ENCODE results near the gene TSKS.
"Not testable (repeated sequence)": the region's sequence is repeated elsewhere in the genome, so short reads cannot be mapped to it uniquely, and the experiment has no call there.

Gene TSKS

GRCh38 chr19:49739933-49740332, 23.2 kb downstream of the TSKS start:
- ATAC-seq (ENCODE audit: low read depth): no peak
- no peaks in the 10 kb centered on the region for H3K27me3 Mint-ChIP-seq
- no peak for DNase-seq (ENCODE audit: low spot score in 2 of 2)

GRCh38 chr19:49739098-49739497, 24.0 kb downstream of the TSKS start:
- Mint-ChIP-seq H3K27me3 (no peaks in the 10 kb centered on the region), H3K27ac (no peak overlapping the region), H3K9me3 (no peaks in the 10 kb centered on the region), H3K4me3 (no peak overlapping the region), H3K36me3 (no peaks in the 10 kb centered on the region), H3K4me1 (no peaks in the 10 kb centered on the region)
- ATAC-seq (ENCODE audit: low read depth): no peak
- DNase-seq (ENCODE audit: low spot score in 2 of 2): no peak

More at GRCh38 chr19:49739933-49740332, 23.2 kb downstream of the TSKS start:
- Mint-ChIP-seq H3K4me3 (no peak overlapping the region), H3K36me3 (no peaks in the 10 kb centered on the region), H3K4me1 (no peaks in the 10 kb centered on the region), H3K9me3 (no peaks in the 10 kb centered on the region), H3K27ac (no peak overlapping the region)

DNA sequence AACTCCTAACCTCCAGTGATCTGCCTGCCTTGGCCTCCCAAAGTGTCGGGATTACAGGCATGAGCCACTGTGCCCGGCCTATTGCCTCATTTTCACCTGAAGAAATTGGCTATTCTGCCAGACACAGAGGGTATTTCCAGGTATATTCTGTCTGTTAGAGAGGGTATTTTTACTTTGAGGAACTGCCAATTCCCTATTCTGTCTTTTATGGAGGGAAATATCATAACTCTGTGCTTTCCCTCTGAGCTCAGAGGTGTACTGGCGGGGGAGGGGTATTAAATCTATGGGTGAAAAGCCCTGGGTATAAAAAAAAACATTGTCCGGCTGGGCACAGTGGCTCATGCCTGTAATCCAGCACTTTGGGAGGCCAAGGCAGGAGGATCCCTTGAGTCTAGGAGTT, 24.8 kb downstream of the TSKS start:
- no peak for DNase-seq (ENCODE audit: low spot score in 2 of 2)
- H3K4me1 Mint-ChIP-seq: no peaks in the 10 kb centered on the region
- H3K27ac Mint-ChIP-seq: no peak overlapping the region
- no peaks in the 10 kb centered on the region for H3K27me3 Mint-ChIP-seq
- ATAC-seq (ENCODE audit: low read depth): peak; percentile 74
- no peaks in the 10 kb centered on the region for H3K36me3 Mint-ChIP-seq
- no peak overlapping the region for H3K4me3 Mint-ChIP-seq
- H3K9me3 Mint-ChIP-seq: no peaks in the 10 kb centered on the region

- ATAC-seq (ENCODE audit: low read depth): peak; percentile 26
- H3K9me3 Mint-ChIP-seq: no peaks in the 10 kb centered on the region
- H3K4me1 Mint-ChIP-seq: no peaks in the 10 kb centered on the region
- H3K4me3 Mint-ChIP-seq: no peak overlapping the region
- H3K27me3 Mint-ChIP-seq: peaks cover 3% of the 10 kb centered on the region
- H3K36me3 Mint-ChIP-seq: no peaks in the 10 kb centered on the region
- H3K27ac Mint-ChIP-seq: no peak overlapping the region
- DNase-seq (ENCODE audit: low spot score in 2 of 2): no peak
These were observed 32.9 kb downstream of the TSKS start for GRCh38 chr19:49730166-49730565.

DNA sequence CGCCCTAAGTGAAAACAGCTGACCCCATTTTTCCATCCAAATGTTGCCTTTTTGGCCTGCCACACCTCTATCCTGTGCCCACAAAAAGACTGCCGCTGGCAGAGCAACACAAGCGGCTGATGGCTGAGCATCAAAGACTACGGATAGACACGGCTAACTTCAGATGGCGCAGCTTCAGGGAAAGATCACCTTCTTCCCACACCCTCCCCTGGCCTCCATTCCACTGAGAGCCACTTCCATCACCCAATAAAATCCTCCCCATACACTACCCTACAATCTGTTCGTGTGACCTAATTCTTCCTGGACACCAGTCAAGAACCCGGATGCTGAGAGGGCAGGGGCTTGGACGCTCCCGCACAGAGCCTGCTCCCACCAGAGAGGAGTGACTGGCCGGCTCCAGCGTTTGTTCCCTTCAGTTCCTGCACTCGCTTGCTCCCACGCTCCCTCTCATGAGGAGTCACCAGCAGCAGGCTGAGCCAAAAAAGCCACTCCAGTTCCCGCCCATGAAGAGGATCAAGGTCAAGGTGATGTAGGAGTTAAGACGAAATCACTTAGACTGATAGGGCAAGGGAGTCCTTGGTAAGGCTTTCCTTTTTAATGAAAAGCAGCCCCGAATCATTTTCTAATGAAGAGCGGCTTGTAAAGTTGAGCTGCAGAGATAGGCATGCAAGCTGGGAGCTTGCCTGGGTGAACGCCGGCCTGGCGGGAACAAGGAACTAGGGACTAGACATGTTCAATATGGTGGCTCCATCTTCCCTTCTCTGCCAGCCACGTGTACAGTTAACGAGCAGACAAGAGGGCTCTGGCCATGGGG, 35.7 kb downstream of the TSKS start:
- H3K9me3 Mint-ChIP-seq: no peaks in the 10 kb centered on the region
- no peak overlapping the region for H3K27ac Mint-ChIP-seq
- no peak overlapping the region for H3K4me3 Mint-ChIP-seq
- no peaks in the 10 kb centered on the region for H3K36me3 Mint-ChIP-seq
- no peaks in the 10 kb centered on the region for H3K4me1 Mint-ChIP-seq
- no peak for DNase-seq (ENCODE audit: low spot score in 2 of 2)
- no peak for ATAC-seq (ENCODE audit: low read depth)
- peaks cover 3% of the 10 kb centered on the region for H3K27me3 Mint-ChIP-seq

GRCh38 chr19:49719420-49719819, 43.7 kb downstream of the TSKS start:
- not testable (repeated sequence) for H3K27ac Mint-ChIP-seq, H3K27me3 Mint-ChIP-seq, H3K4me1 Mint-ChIP-seq

DNA sequence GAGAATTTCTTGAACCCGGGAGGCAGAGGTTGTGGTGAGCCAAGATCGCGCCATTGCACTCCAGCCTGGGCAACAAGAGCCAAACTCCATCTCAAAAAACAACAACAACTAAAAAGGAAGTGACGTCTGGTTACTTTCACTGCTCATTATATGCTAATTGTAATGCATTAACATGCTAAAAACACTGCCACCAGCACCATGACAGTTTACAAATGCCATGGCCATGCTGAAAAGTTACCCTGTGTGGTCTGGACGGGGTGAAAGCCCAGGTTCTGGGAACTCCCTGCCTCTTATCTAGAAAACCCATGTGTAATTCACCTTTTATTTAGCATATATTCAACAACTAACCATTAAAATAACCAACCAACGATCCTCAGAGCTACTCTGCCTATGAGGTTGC, 44.1 kb downstream of the TSKS start:
- Mint-ChIP-seq H3K27ac (no peak overlapping the region), H3K36me3 (no peaks in the 10 kb centered on the region), H3K27me3 (no peaks in the 10 kb centered on the region), H3K9me3 (no peaks in the 10 kb centered on the region), H3K4me3 (no peak overlapping the region), H3K4me1 (peaks cover 2% of the 10 kb centered on the region)
- DNase-seq (ENCODE audit: low spot score in 2 of 2) (no peak), ATAC-seq (ENCODE audit: low read depth) (peak; percentile 51)

More at GRCh38 chr19:49719420-49719819, 43.7 kb downstream of the TSKS start:
- not testable (repeated sequence) for H3K4me3 Mint-ChIP-seq; H3K36me3 Mint-ChIP-seq; DNase-seq (ENCODE audit: low spot score in 2 of 2); H3K9me3 Mint-ChIP-seq; ATAC-seq (ENCODE audit: low read depth)

DNA sequence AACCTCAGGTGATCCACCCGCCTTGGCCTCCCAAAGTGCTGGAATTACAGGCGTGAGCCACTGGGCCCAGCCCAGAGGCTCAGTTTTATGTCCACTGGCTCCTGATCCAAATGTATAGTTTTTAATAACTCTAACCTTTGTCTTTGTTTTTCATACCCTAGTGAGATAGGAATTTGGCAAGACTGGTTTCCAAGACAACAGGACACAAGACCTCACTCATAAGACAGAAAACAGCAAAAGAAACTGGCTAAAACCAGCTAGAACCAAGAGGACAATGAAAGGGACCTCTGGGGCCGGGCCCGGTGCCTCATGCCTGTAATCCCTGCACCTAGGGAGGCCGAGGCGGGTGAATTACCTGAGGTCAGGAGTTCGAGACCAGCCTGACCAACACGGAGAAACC, 44.6 kb downstream of the TSKS start:
- H3K4me1 Mint-ChIP-seq: peaks cover 2% of the 10 kb centered on the region
- no peak overlapping the region for H3K4me3 Mint-ChIP-seq
- DNase-seq (ENCODE audit: low spot score in 2 of 2) (no peak), ATAC-seq (ENCODE audit: low read depth) (no peak)
- no peaks in the 10 kb centered on the region for H3K9me3 Mint-ChIP-seq
- no peaks in the 10 kb centered on the region for H3K36me3 Mint-ChIP-seq
- no peak overlapping the region for H3K27ac Mint-ChIP-seq
- no peaks in the 10 kb centered on the region for H3K27me3 Mint-ChIP-seq

DNA sequence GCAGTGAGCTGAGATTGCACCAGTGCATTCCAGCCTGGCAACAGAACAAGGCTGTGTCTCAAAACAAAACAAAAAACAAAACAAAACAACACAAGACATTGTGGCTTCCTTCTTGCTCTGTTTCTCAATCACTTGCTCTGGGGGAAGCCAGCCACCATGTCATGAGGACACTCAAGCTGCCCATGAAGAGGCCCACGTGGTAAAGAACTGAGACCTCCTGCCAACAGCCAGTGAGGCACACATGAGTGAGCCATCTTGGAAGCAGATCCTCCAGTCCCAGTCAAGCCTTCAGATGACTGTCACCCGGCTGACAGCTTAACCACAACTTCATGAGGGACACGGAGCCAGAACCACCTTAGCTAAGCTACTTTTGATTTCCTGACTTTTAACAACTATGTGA, 47.0 kb downstream of the TSKS start:
- DNase-seq (ENCODE audit: low spot score in 2 of 2): no peak
- peaks cover 6% of the 10 kb centered on the region for H3K27me3 Mint-ChIP-seq
- no peak for ATAC-seq (ENCODE audit: low read depth)
- no peak overlapping the region for H3K27ac Mint-ChIP-seq
- no peak overlapping the region for H3K4me3 Mint-ChIP-seq
- peaks cover 5% of the 10 kb centered on the region for H3K4me1 Mint-ChIP-seq
- H3K36me3 Mint-ChIP-seq: no peaks in the 10 kb centered on the region
- no peaks in the 10 kb centered on the region for H3K9me3 Mint-ChIP-seq

DNA sequence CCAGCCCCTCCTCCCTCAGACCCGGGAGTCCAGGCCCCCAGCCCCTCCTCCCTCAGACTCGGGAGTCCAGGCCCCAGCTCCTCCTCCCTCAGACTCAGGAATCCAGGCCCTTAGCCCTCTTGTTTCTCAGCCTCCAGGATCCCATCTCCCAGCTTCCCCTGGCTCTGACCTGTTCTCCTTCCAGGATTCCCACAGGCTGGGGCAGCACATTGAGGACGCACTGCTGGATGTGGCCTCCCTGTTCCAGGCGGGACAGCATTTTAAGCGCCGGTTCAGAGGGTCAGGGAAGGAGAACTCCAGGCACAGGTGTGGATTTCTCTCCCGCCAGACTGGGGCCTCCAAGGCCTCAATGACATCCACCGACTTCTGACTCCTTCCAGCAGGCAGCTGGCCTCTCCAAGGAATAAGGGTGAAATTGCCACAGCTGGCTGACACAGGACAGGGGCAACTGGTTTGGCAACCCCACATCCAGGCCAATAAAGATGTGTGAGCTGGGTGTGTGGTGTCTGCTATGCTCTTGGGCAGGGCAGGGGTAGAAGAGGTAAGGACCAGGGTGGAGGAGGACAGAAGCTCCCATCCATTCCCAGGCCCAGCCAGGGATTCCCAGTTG, 49.8 kb downstream of the TSKS start:
- peaks cover 17% of the 10 kb centered on the region for H3K27me3 Mint-ChIP-seq
- H3K36me3 Mint-ChIP-seq: peaks cover 4% of the 10 kb centered on the region
- H3K4me3 Mint-ChIP-seq: no peak overlapping the region
- H3K4me1 Mint-ChIP-seq: peaks cover 5% of the 10 kb centered on the region
- ATAC-seq (ENCODE audit: low read depth) (no peak), DNase-seq (ENCODE audit: low spot score in 2 of 2) (no peak)
- H3K9me3 Mint-ChIP-seq: no peaks in the 10 kb centered on the region
- H3K27ac Mint-ChIP-seq: no peak overlapping the region

GRCh38 chr19:49712397-49712859, 50.7 kb downstream of the TSKS start:
- Mint-ChIP-seq H3K27me3 (peaks cover 17% of the 10 kb centered on the region), H3K4me1 (peaks cover 3% of the 10 kb centered on the region), H3K9me3 (no peaks in the 10 kb centered on the region), H3K27ac (no peak overlapping the region), H3K4me3 (no peak overlapping the region), H3K36me3 (peaks cover 4% of the 10 kb centered on the region)
- ATAC-seq (ENCODE audit: low read depth) (no peak), DNase-seq (ENCODE audit: low spot score in 2 of 2) (no peak)

GRCh38 chr19:49710372-49710951, 52.6 kb downstream of the TSKS start:
- ATAC-seq (ENCODE audit: low read depth): no peak
- peaks cover 3% of the 10 kb centered on the region for H3K4me1 Mint-ChIP-seq

DNA sequence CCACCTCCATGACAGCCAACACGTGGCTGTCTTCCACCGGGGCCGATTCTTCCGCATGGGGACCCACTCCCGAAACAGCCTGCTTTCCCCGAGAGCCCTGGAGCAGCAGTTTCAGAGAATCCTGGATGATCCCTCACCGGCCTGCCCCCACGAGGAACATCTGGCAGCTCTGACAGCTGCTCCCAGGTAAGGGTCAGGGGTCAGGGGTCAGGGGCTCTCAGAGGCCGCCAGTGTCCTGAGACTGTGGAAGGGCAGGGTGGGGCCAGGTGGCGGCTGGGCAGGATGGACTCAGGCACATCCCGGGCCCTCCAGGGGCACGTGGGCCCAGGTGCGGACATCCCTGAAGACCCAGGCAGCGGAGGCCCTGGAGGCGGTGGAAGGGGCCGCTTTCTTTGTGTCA, 57.2 kb downstream of the TSKS start:
- DNase-seq (ENCODE audit: low spot score in 2 of 2): no peak
- peaks cover 21% of the 10 kb centered on the region for H3K27me3 Mint-ChIP-seq
- H3K36me3 Mint-ChIP-seq: peaks cover 4% of the 10 kb centered on the region
- no peak overlapping the region for H3K27ac Mint-ChIP-seq
- H3K4me1 Mint-ChIP-seq: peaks cover 7% of the 10 kb centered on the region
- ATAC-seq (ENCODE audit: low read depth): no peak
- H3K4me3 Mint-ChIP-seq: no peak overlapping the region
- no peaks in the 10 kb centered on the region for H3K9me3 Mint-ChIP-seq

More at GRCh38 chr19:49710372-49710951, 52.6 kb downstream of the TSKS start:
- H3K27me3 Mint-ChIP-seq: peaks cover 21% of the 10 kb centered on the region
- peaks cover 4% of the 10 kb centered on the region for H3K36me3 Mint-ChIP-seq
- H3K9me3 Mint-ChIP-seq: no peaks in the 10 kb centered on the region
- no peak overlapping the region for H3K4me3 Mint-ChIP-seq
- no peak overlapping the region for H3K27ac Mint-ChIP-seq
- DNase-seq (ENCODE audit: low spot score in 2 of 2): no peak

- no peak for ATAC-seq (ENCODE audit: low read depth)
- peaks cover 3% of the 10 kb centered on the region for H3K36me3 Mint-ChIP-seq
These were observed 58.0 kb downstream of the TSKS start for GRCh38 chr19:49704888-49705642.

More at GRCh38 chr19:49704888-49705642, 58.0 kb downstream of the TSKS start:
- Mint-ChIP-seq H3K9me3 (no peaks in the 10 kb centered on the region), H3K27me3 (peaks cover 23% of the 10 kb centered on the region), H3K4me1 (peaks cover 10% of the 10 kb centered on the region), H3K27ac (no peak overlapping the region), H3K4me3 (no peak overlapping the region)
- DNase-seq (ENCODE audit: low spot score in 2 of 2): no peak

Data from memory B cell (primary cell).